Measurements from ENCODE around the gene MAGI3.
"Not testable (repeated sequence)": the region's sequence is repeated elsewhere in the genome, so short reads cannot be mapped to it uniquely, and the experiment has no call there.

Gene MAGI3

GRCh38 chr1:113396585-113396984, 6.3 kb downstream of the MAGI3 start:
- peak in 4 of 56 donors; percentile 2 to 15 (median 8) for DNase-seq

- peak in 1 of 56 donors; percentile 1 for DNase-seq
Measured at GRCh38 chr1:113399062-113399583, 8.8 kb downstream of the MAGI3 start.

- no peak for DNase-seq
Measured at GRCh38 chr1:113401067-113401466, 10.8 kb downstream of the MAGI3 start.

GRCh38 chr1:113401728-113402127, 11.4 kb downstream of the MAGI3 start:
- DNase-seq, result no peak

- no peak for DNase-seq
Measured at GRCh38 chr1:113403065-113403464, 12.8 kb downstream of the MAGI3 start.

GRCh38 chr1:113405573-113405972, 15.3 kb downstream of the MAGI3 start:
- DNase-seq, result no peak

GRCh38 chr1:113406149-113406548, 15.8 kb downstream of the MAGI3 start:
- DNase-seq, result not testable (repeated sequence)

GRCh38 chr1:113409363-113409762, 19.0 kb downstream of the MAGI3 start:
- no peak for DNase-seq

- not testable (repeated sequence) for DNase-seq
Measured at GRCh38 chr1:113412020-113412419, 21.7 kb downstream of the MAGI3 start.

GRCh38 chr1:113415310-113416070, 25.2 kb downstream of the MAGI3 start:
- no peak for DNase-seq

GRCh38 chr1:113416071-113416470, 25.8 kb downstream of the MAGI3 start:
- not testable (repeated sequence) for DNase-seq

GRCh38 chr1:113416496-113416895, 26.2 kb downstream of the MAGI3 start:
- DNase-seq, result no peak

- peak in 1 of 56 donors; percentile 0 for DNase-seq
Measured at GRCh38 chr1:113422315-113423068, 32.2 kb downstream of the MAGI3 start.

- no peak for DNase-seq
Measured at GRCh38 chr1:113423826-113424225, 33.5 kb downstream of the MAGI3 start.

GRCh38 chr1:113429461-113430153, 39.3 kb downstream of the MAGI3 start:
- DNase-seq, result no peak

GRCh38 chr1:113433184-113433583, 42.9 kb downstream of the MAGI3 start:
- DNase-seq, result no peak

GRCh38 chr1:113434081-113434873, 44.0 kb downstream of the MAGI3 start:
- DNase-seq, result no peak

GRCh38 chr1:113434874-113435175, 44.5 kb downstream of the MAGI3 start:
- DNase-seq, result no peak

GRCh38 chr1:113437554-113438341, 47.4 kb downstream of the MAGI3 start:
- no peak for DNase-seq
